DND-41 (cell line): ENCODE data around the gene ST3GAL4.
A peak's percentile ranks its signal among the peaks of the same experiment; 100 is the strongest.

Source experiments
- ATAC-seq: fragments of 200-7000 bp; cut with Tn5 transposase; 3 replicates; pipeline ENCODE4 v1.9.1; 2021; ENCODE audit warnings: low read depth; ENCODE audit not compliant: insufficient read depth
- DNase-seq: peaks from one replicate; pipeline ENCODE4 v3.0.0-alpha.2; 2020
- H2AFZ ChIP-seq: 2 replicates; pipeline ENCODE4 v1.6.0; 2012; ENCODE audit warnings: low read depth, low read length
- H3K27ac ChIP-seq: 2 replicates; pipeline ENCODE4 v1.5.1; 2012; ENCODE audit warnings: low read length, inconsistent platforms
- H3K27me3 ChIP-seq: fragments of 200-600 bp; sonication (generic); 2 replicates; pipeline ENCODE4 v1.6.0; 2012; ENCODE audit warnings: low read length, mild to moderate bottlenecking, inconsistent platforms; ENCODE audit not compliant: insufficient read depth, poor library complexity
- H3K36me3 ChIP-seq: 2 replicates; pipeline ENCODE4 v1.5.1; 2012; ENCODE audit warnings: low read length, inconsistent platforms; ENCODE audit not compliant: insufficient read depth
- H3K4me1 ChIP-seq: 2 replicates; pipeline ENCODE4 v1.5.1; 2012; ENCODE audit warnings: mild to moderate bottlenecking, low read length; ENCODE audit not compliant: insufficient read depth
- H3K4me2 ChIP-seq: 2 replicates; pipeline ENCODE4 v1.6.0; 2012; ENCODE audit warnings: mild to moderate bottlenecking, moderate library complexity, low read length, inconsistent platforms; ENCODE audit not compliant: insufficient read depth
- H3K4me3 ChIP-seq, 2 experiments: fragments of 200-600 bp in 1 of 2; shearing (Covaris generic) in 1 of 2; 2 replicates each; pipeline ENCODE4 v1.5.1; 2012 to 2016; ENCODE audit warnings: inconsistent platforms in 2 of 2, low read length in 2 of 2, mild to moderate bottlenecking in 2 of 2, low read depth in 1 of 2, moderate library complexity in 1 of 2
- H3K79me2 ChIP-seq: 2 replicates; pipeline ENCODE4 v1.6.0; 2012; ENCODE audit warnings: low read length, inconsistent platforms; ENCODE audit not compliant: insufficient read depth
- H3K9ac ChIP-seq: 2 replicates; pipeline ENCODE4 v1.6.0; 2012; ENCODE audit warnings: low read depth, mild to moderate bottlenecking, inconsistent platforms, low read length, moderate library complexity
- H3K9me3 ChIP-seq: 2 replicates; pipeline ENCODE4 v1.5.1; 2012; ENCODE audit warnings: low read length, moderate library complexity, mild to moderate bottlenecking, inconsistent platforms; ENCODE audit not compliant: insufficient read depth, severe bottlenecking
- H4K20me1 ChIP-seq: 2 replicates; pipeline ENCODE4 v1.6.0; 2012; ENCODE audit warnings: low read length; ENCODE audit not compliant: insufficient read depth
- CTCF ChIP-seq: IDR thresholded peaks from 2 replicates; pipeline ENCODE4 v1.5.1; 2012; ENCODE audit warnings: borderline replicate concordance, low read length, moderate library complexity, mild to moderate bottlenecking; ENCODE audit not compliant: poor library complexity, severe bottlenecking; ENCODE audit errors: extremely low read depth
- EZH2 ChIP-seq: IDR thresholded peaks from 3 replicates; pipeline ENCODE4 v1.6.1; 2012; ENCODE audit warnings: borderline replicate concordance, low read depth, mild to moderate bottlenecking, moderate library complexity, low read length, inconsistent platforms; ENCODE audit not compliant: severe bottlenecking

The ST3GAL4 gene

GRCh38 chr11:126387857-126388256 is 32.4 kb downstream of the ST3GAL4 start:
- Histone ChIP-seq H3K4me3 (no peak overlapping the region), H3K36me3 (no peaks in the 10 kb centered on the region), H3K4me1 (peaks cover 6% of the 10 kb centered on the region), H3K9me3 (no peaks in the 10 kb centered on the region), H3K4me2 (no peak overlapping the region), H2AFZ (no peak overlapping the region), H4K20me1 (peaks cover 26% of the 10 kb centered on the region), H3K9ac (no peak overlapping the region), H3K79me2 (peaks cover 14% of the 10 kb centered on the region), H3K27me3 (no peaks in the 10 kb centered on the region), H3K27ac (no peak overlapping the region)
- ATAC-seq (no peak), DNase-seq (no peak)
- TF ChIP-seq CTCF = no peak
- TF ChIP-seq EZH2 = no peak

- peaks cover 20% of the 10 kb centered on the region for H3K79me2 ChIP-seq
Observed at GRCh38 chr11:126390272-126390867, 34.9 kb downstream of the ST3GAL4 start.

GRCh38 chr11:126391286-126391954 is 35.9 kb downstream of the ST3GAL4 start:
- Histone ChIP-seq H3K9me3 (no peaks in the 10 kb centered on the region), H3K4me2 (no peak overlapping the region), H4K20me1 (peaks cover 11% of the 10 kb centered on the region), H3K27ac (peak overlapping the region; percentile 22), H3K27me3 (no peaks in the 10 kb centered on the region), H3K4me1 (peaks cover 9% of the 10 kb centered on the region), H3K79me2 (peaks cover 15% of the 10 kb centered on the region; the same call in 1 of the 2 replicates), H2AFZ (no peak overlapping the region), H3K36me3 (no peaks in the 10 kb centered on the region), H3K4me3 (no peak overlapping the region), H3K9ac (no peak overlapping the region)
- DNase-seq (no peak), ATAC-seq (no peak)
- TF ChIP-seq CTCF (no peak), EZH2 (no peak)

More at GRCh38 chr11:126390272-126390867, 34.9 kb downstream of the ST3GAL4 start:
- Histone ChIP-seq H3K27ac (no peak overlapping the region), H3K9ac (no peak overlapping the region), H3K27me3 (no peaks in the 10 kb centered on the region), H3K36me3 (no peaks in the 10 kb centered on the region), H2AFZ (no peak overlapping the region), H3K4me3 (no peak overlapping the region), H4K20me1 (peaks cover 18% of the 10 kb centered on the region), H3K4me1 (peaks cover 9% of the 10 kb centered on the region), H3K4me2 (no peak overlapping the region), H3K9me3 (no peaks in the 10 kb centered on the region)
- no peak for ATAC-seq
- no peak for DNase-seq
- TF ChIP-seq CTCF (no peak), EZH2 (no peak)
